Stomach smooth muscle (tissue), 2 donors: ENCODE data around the gene BEND3.
"Not testable (repeated sequence)": the region's sequence is repeated elsewhere in the genome, so short reads cannot be mapped to it uniquely, and the experiment has no call there.

ENCODE experiments used
- H3K27ac ChIP-seq: one replicate; pipeline ENCODE4 v1.7.0; 2013; ENCODE audit warnings: mild to moderate bottlenecking, low read length, inconsistent platforms
- H3K27me3 ChIP-seq, 2 donors: one replicate each; pipeline ENCODE4 v1.7.0; 2013; ENCODE audit warnings: low read length in 2 of 2; ENCODE audit not compliant: insufficient read depth in 2 of 2, control insufficient read depth in 1 of 2
- H3K36me3 ChIP-seq, 2 donors: one replicate each; pipeline ENCODE4 v1.7.0; 2013; ENCODE audit warnings: low read length in 2 of 2; ENCODE audit not compliant: control insufficient read depth in 2 of 2, insufficient read depth in 2 of 2
- H3K4me1 ChIP-seq: one replicate; pipeline ENCODE4 v1.7.0; 2013; ENCODE audit warnings: low read length; ENCODE audit not compliant: control insufficient read depth, insufficient read depth
- H3K4me3 ChIP-seq, 2 donors: one replicate each; pipeline ENCODE4 v1.7.0; 2013; ENCODE audit warnings: low read length in 2 of 2
- H3K9ac ChIP-seq, 2 donors: one replicate each; pipeline ENCODE4 v1.7.0; 2013; ENCODE audit warnings: low read length in 2 of 2, mild to moderate bottlenecking in 1 of 2
- H3K9me3 ChIP-seq, 2 donors: one replicate each; pipeline ENCODE4 v1.7.0; 2013; ENCODE audit warnings: low read length in 2 of 2; ENCODE audit not compliant: control insufficient read depth in 2 of 2
- donor health status: healthy.
- donor health status: Pancreatic carcinoma.

The BEND3 gene

GRCh38 chr6:107033126-107033525 lies 82.2 kb downstream of the BEND3 start:
- no peak overlapping the region for H3K9ac ChIP-seq
- H3K27ac ChIP-seq, result no peak overlapping the region
- no peaks in the 10 kb centered on the region for H3K9me3 ChIP-seq
- no peaks in the 10 kb centered on the region for H3K27me3 ChIP-seq
- H3K4me3 ChIP-seq, result no peak overlapping the region
- peaks cover 2% of the 10 kb centered on the region for H3K4me1 ChIP-seq
- peaks cover 3 to 4% of the 10 kb centered on the region in 2 donors for H3K36me3 ChIP-seq

- Histone ChIP-seq H3K27me3 (no peaks in the 10 kb centered on the region), H3K9ac (no peak overlapping the region)
Measured at GRCh38 chr6:107032051-107032450, 83.3 kb downstream of the BEND3 start.

GRCh38 chr6:107030151-107030550 lies 85.2 kb downstream of the BEND3 start:
- H3K27ac ChIP-seq, result no peak overlapping the region
- no peak overlapping the region for H3K4me3 ChIP-seq

More at GRCh38 chr6:107032051-107032450, 83.3 kb downstream of the BEND3 start:
- H3K4me1 ChIP-seq, result peaks cover 2% of the 10 kb centered on the region
- no peaks in the 10 kb centered on the region for H3K9me3 ChIP-seq
- no peak overlapping the region for H3K27ac ChIP-seq
- H3K4me3 ChIP-seq, result no peak overlapping the region
- peaks cover 3 to 4% of the 10 kb centered on the region in 2 donors for H3K36me3 ChIP-seq

GRCh38 chr6:107026965-107027364 lies 88.3 kb downstream of the BEND3 start:
- no peaks in the 10 kb centered on the region for H3K9me3 ChIP-seq
- peaks cover 2% of the 10 kb centered on the region for H3K4me1 ChIP-seq
- H3K27ac ChIP-seq, result no peak overlapping the region
- H3K9ac ChIP-seq, result no peak overlapping the region
- H3K27me3 ChIP-seq, result no peaks in the 10 kb centered on the region
- H3K36me3 ChIP-seq, result peaks cover 0 to under 1% of the 10 kb centered on the region in 2 donors
- no peak overlapping the region for H3K4me3 ChIP-seq

More at GRCh38 chr6:107030151-107030550, 85.2 kb downstream of the BEND3 start:
- Histone ChIP-seq H3K9me3 (no peaks in the 10 kb centered on the region), H3K36me3 (peaks cover 3 to 4% of the 10 kb centered on the region in 2 donors), H3K4me1 (peaks cover 2% of the 10 kb centered on the region), H3K27me3 (no peaks in the 10 kb centered on the region), H3K9ac (no peak overlapping the region)

- H3K4me3 ChIP-seq, result no peak overlapping the region
- H3K27ac ChIP-seq, result no peak overlapping the region
- no peaks in the 10 kb centered on the region for H3K4me1 ChIP-seq
- no peak overlapping the region for H3K9ac ChIP-seq
- H3K36me3 ChIP-seq, result no peaks in the 10 kb centered on the region
- no peaks in the 10 kb centered on the region for H3K27me3 ChIP-seq
- H3K9me3 ChIP-seq, result no peaks in the 10 kb centered on the region
Measured at GRCh38 chr6:107021446-107022185, 93.7 kb downstream of the BEND3 start.

- H3K36me3 ChIP-seq, result no peaks in the 10 kb centered on the region
- H3K4me1 ChIP-seq, result no peaks in the 10 kb centered on the region
- no peak overlapping the region for H3K4me3 ChIP-seq
- no peak overlapping the region for H3K27ac ChIP-seq
- H3K9me3 ChIP-seq, result no peaks in the 10 kb centered on the region
- H3K9ac ChIP-seq, result no peak overlapping the region
- H3K27me3 ChIP-seq, result no peaks in the 10 kb centered on the region
Measured at GRCh38 chr6:107020239-107020638, 95.1 kb downstream of the BEND3 start.

- not testable (repeated sequence) for H3K4me3 ChIP-seq, H3K9ac ChIP-seq, H3K27ac ChIP-seq, H3K36me3 ChIP-seq, H3K27me3 ChIP-seq, H3K9me3 ChIP-seq, H3K4me1 ChIP-seq
Measured at GRCh38 chr6:107019628-107020027, 95.7 kb downstream of the BEND3 start.

GRCh38 chr6:107019047-107019446 lies 96.3 kb downstream of the BEND3 start:
- Histone ChIP-seq H3K27ac (no peak overlapping the region), H3K9me3 (no peaks in the 10 kb centered on the region), H3K36me3 (no peaks in the 10 kb centered on the region), H3K4me3 (no peak overlapping the region), H3K4me1 (no peaks in the 10 kb centered on the region), H3K9ac (no peak overlapping the region), H3K27me3 (no peaks in the 10 kb centered on the region)
